Calu3 (cell line): ENCODE data around the gene HDX. TPM values are rescaled to one million over a fixed set of nuclear protein-coding genes. Genes with fewer than 3 reads are reported as not detected.

ENCODE experiments used
- BruUV-seq: library from RNA; stranded (reverse); fragments of 400-500 nt; replicated peaks from 2 replicates; lab custom pipeline; 2021; lab: Mats Ljungman, UMichigan
- CTCF ChIA-PET: fragments of 300-600 bp; sonication (Branson Sonifier 250); formaldehyde crosslinking; loops from one replicate; lab custom pipeline; 2022; ENCODE audit warnings: antibody characterized with exemption; lab: Charles Lee
- DNase-seq: peaks from one replicate; pipeline ENCODE4 v3.0.0; 2022
- H3K27ac Mint-ChIP-seq: one replicate; pipeline ENCODE4 v1.8.0; 2022; ENCODE audit warnings: mixed read lengths; ENCODE audit not compliant: unreplicated experiment
- H3K27me3 Mint-ChIP-seq: one replicate; pipeline ENCODE4 v1.8.0; 2022; ENCODE audit warnings: mixed read lengths; ENCODE audit not compliant: unreplicated experiment
- H3K36me3 Mint-ChIP-seq: one replicate; pipeline ENCODE4 v1.8.0; 2022; ENCODE audit warnings: mild to moderate bottlenecking, moderate library complexity, mixed read lengths; ENCODE audit not compliant: insufficient read depth, unreplicated experiment
- H3K4me1 Mint-ChIP-seq: one replicate; pipeline ENCODE4 v1.8.0; 2022; ENCODE audit warnings: mild to moderate bottlenecking, low read depth, mixed read lengths; ENCODE audit not compliant: unreplicated experiment
- H3K4me3 Mint-ChIP-seq: one replicate; pipeline ENCODE4 v1.8.0; 2022; ENCODE audit warnings: mild to moderate bottlenecking, low read depth, moderate library complexity, mixed read lengths; ENCODE audit not compliant: unreplicated experiment
- H3K9me3 Mint-ChIP-seq: one replicate; pipeline ENCODE4 v1.8.0; 2022; ENCODE audit warnings: low read depth, mixed read lengths; ENCODE audit not compliant: unreplicated experiment
- intact Hi-C: fragments of 100-400 bp; cut with micrococcal nuclease; formaldehyde crosslinking; loops from one replicate; pipeline ENCODE4 v1.10.0; 2022; ENCODE audit not compliant: unreplicated experiment
- total RNA-seq: library from RNA; stranded (reverse); gene quantifications from 2 replicates; pipeline ENCODE4 v1.2.3, GENCODE V29; 2022
- TF ChIP-seq, protein P1 (sequence below): fragments of 200-600 bp; IDR thresholded peaks from one replicate; pipeline ENCODE4 v1.8.0; 2022; ENCODE audit warnings: antibody characterized with exemption; ENCODE audit not compliant: unreplicated experiment

Gene HDX
- total RNA-seq, 1 experiment from 2014 or later: 8.3 TPM

DNA sequence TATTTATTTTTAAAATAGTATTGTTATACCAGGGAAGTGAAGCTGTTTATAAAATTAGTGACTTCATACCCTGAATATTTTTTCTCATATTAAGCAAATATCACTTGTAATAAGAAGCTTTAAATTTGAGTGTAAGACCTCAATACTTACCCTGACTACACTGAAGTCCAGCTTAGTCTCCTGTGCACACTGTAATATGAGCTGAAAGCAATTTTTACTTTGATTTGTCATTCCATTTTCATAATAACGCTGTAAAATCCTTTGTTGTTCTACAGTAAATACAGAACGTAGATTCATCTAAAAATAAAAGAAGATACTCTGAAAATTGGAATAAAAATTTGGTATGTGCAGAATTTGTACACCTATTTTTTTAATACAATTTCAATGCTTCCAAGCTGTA, 27.2 kb downstream of the HDX start:
- no peak for DNase-seq
- no TSS peak for BruUV-seq
- H3K36me3 Mint-ChIP-seq: no peaks in the 10 kb centered on the region
- H3K4me3 Mint-ChIP-seq: no peak overlapping the region
- H3K9me3 Mint-ChIP-seq: no peaks in the 10 kb centered on the region
- H3K4me1 Mint-ChIP-seq: no peaks in the 10 kb centered on the region
- intact Hi-C loops: no loop called here
- H3K27ac Mint-ChIP-seq: no peak overlapping the region
- no peaks in the 10 kb centered on the region for H3K27me3 Mint-ChIP-seq
- TF ChIP-seq, protein P1, sequence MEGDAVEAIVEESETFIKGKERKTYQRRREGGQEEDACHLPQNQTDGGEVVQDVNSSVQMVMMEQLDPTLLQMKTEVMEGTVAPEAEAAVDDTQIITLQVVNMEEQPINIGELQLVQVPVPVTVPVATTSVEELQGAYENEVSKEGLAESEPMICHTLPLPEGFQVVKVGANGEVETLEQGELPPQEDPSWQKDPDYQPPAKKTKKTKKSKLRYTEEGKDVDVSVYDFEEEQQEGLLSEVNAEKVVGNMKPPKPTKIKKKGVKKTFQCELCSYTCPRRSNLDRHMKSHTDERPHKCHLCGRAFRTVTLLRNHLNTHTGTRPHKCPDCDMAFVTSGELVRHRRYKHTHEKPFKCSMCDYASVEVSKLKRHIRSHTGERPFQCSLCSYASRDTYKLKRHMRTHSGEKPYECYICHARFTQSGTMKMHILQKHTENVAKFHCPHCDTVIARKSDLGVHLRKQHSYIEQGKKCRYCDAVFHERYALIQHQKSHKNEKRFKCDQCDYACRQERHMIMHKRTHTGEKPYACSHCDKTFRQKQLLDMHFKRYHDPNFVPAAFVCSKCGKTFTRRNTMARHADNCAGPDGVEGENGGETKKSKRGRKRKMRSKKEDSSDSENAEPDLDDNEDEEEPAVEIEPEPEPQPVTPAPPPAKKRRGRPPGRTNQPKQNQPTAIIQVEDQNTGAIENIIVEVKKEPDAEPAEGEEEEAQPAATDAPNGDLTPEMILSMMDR: no peak
- CTCF ChIA-PET: no interaction called here

DNA sequence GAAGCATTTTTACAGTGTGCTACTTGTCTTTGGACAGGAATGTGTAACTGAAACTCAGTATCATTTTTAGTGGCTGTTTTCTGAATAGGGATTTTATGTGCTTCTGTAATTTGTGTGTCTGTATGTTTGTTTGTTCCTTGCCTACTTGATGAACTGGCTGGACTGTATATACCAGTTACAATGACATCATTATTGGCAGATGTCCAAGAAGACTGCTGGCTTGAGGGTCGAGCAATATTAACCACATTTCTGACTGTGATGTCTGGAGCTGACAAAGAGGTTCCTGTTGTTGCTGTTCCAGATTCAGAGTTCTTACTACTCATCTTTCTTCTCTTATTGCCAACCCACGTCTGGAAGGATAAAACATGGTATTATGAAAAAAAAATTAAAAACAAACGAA, 33.0 kb downstream of the HDX start:
- Mint-ChIP-seq H3K36me3 (no peaks in the 10 kb centered on the region), H3K27me3 (no peaks in the 10 kb centered on the region), H3K9me3 (no peaks in the 10 kb centered on the region), H3K27ac (no peak overlapping the region), H3K4me1 (no peaks in the 10 kb centered on the region), H3K4me3 (no peak overlapping the region)
- TF ChIP-seq, protein P1: no peak
- no TSS peak for BruUV-seq
- CTCF ChIA-PET: no interaction called here
- no peak for DNase-seq
- intact Hi-C loops: no loop called here

DNA sequence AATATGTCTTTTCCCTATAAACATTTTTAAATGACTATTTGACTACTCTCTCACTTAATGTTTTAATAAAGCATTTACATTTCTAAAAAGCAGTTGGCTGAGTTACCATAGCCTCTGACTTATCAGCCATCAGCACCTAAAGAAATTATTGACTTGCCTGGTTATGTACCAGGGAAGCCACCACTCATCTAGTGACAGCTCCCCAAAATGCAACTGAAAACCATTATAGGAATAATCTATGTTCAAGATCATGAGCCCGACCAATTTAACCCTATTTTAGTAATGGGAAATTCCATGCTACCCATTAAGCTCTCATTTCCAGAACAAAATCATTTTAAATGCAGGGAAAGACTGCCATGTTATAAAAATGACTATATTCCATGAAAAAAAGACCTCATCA, 34.4 kb downstream of the HDX start:
- DNase-seq: no peak
- no peaks in the 10 kb centered on the region for H3K9me3 Mint-ChIP-seq
- CTCF ChIA-PET: no interaction called here
- intact Hi-C loops: no loop called here
- no peak overlapping the region for H3K27ac Mint-ChIP-seq
- no peaks in the 10 kb centered on the region for H3K27me3 Mint-ChIP-seq
- H3K4me3 Mint-ChIP-seq: no peak overlapping the region
- TF ChIP-seq, protein P1: no peak
- H3K4me1 Mint-ChIP-seq: no peaks in the 10 kb centered on the region
- no TSS peak for BruUV-seq
- H3K36me3 Mint-ChIP-seq: no peaks in the 10 kb centered on the region

DNA sequence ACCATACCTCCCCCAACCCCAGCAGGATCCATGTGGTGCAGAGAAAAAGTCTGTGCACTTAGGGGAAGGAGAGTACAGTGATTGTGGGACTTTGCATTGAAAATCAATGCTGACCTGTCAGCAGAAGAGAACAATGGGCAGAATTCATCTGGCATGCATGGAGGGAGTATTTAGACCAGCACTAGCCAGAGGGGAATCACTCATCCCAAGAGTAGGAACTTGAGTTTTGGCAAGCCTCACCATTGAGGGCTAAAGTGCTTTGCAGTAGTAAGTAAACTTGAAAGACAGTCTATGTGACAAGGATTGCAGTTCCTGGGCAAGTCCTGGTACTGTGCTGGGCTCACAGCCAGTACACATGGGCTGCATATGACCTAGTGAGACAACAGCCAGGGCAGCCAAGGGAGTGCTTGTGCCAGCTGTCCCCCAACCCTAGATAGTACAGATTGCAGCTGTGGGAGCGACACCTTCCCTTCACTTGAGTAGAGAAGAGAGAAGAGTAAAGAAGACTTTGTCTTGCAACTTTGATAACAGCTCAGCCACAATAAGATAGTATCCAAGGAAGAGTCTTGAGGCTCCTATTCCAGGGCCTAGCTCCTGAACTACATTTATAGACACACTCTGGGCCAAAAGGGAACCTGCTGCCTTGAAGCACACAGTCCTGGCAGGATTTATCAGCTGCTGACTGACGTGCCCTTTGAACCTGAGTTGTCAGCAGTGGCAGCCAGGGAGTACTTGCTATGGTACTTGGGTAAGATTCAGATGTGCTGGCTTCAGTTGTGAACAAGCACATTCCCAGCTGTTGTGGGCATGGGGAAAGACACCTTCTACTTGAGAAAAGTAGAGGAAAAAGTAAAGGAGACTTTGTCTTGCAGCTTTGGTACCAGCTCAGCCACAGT, 48.7 kb downstream of the HDX start:
- CTCF ChIA-PET: no interaction called here
- no peak overlapping the region for H3K27ac Mint-ChIP-seq
- DNase-seq: no peak
- peaks cover 2% of the 10 kb centered on the region for H3K9me3 Mint-ChIP-seq
- BruUV-seq: no TSS peak
- no peaks in the 10 kb centered on the region for H3K36me3 Mint-ChIP-seq
- no peak overlapping the region for H3K4me3 Mint-ChIP-seq
- no peaks in the 10 kb centered on the region for H3K27me3 Mint-ChIP-seq
- no peaks in the 10 kb centered on the region for H3K4me1 Mint-ChIP-seq
- intact Hi-C loops: no loop called here
- TF ChIP-seq, protein P1: no peak
